Stimulated activated CD8-positive, alpha-beta memory T cell treated with anti-CD3 and anti-CD28 coated beads, Interleukin-15, amount 100 ng/mL, for 24 hours (primary cell): Measurements from ENCODE around the gene RAD9A.

Source experiments
- DNase-seq: peaks from one replicate; pipeline ENCODE4 v3.0.0-alpha.2; 2020; ENCODE audit warnings: low read depth

The RAD9A gene

DNA sequence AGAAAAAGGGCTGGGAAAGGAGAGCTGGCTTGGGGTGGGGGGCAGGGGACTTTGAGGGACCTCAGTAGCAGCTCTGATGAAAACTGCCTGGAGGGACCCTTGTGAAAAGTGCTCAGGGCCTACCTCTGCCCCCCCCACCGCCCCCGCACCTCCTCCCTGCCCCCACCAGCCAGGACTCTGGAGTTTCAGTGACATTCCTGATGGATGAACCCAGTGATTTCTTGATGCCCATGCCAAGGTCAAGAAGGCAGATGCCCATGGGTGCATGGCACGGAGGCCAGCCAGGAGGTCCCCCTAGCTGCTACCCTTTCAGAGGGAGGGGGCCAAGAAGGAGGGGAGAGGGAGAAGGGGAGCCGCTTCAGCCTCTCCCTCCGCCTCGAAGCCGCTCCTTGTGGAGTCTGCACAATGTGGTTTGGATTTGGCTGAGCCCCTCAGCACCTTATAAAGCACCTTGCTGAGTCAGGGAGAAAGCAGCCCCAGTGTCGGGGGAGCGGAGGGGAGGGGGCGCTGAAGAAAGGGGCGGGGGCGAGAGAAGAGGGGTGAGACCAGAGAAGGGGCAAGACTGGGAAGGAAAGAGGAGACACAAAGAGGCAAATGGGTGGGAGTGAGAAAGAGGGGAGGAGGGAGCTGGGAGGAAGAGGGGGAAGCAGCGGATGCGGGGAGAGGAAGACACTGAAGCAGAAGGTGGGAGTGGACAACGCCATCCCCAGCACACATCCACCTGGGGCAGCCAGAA is 16.3 kb upstream of the RAD9A start:
- DNase-seq, result no peak

DNA sequence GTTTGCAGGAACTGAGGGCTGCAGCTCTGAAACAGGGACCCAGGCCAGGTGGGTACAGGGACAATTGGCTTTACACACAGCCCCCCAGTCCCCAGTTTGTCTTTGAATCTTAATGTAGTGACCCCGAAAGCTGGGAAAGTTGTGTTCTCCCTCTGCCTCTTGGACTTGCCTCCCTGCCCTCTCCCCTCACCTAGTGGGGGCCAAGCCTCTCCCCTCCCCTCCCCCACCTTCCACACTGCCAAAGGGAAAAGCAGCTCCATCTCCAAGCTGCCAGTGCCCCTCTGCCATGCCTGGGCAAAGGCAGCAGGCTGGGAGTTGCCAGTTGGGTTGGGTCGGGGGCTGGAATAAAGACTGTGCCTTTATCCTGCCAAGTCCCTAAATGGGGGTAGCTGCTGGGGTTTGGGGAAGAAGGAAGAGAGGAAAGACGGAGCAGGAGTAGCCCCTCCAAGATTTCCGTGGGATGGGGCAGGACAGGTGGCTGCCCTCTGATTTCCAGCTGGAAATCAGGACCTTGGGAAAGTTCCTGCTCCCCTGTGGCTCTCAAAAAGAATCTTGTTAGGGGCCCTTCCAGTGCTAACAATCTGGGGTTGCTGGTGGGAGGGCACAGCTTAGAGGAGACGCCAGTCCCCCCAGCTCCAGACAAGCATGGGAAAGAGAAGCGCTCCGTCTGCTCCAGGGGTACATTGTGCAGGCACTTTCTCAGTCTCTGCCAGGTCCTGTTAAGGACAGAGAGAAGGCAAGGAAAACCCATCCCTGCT is 15.5 kb upstream of the RAD9A start:
- no peak for DNase-seq

GRCh38 chr11:67376873-67377808 is 14.6 kb upstream of the RAD9A start:
- DNase-seq, result no peak

GRCh38 chr11:67378544-67378943 is 13.2 kb upstream of the RAD9A start:
- no peak for DNase-seq

DNA sequence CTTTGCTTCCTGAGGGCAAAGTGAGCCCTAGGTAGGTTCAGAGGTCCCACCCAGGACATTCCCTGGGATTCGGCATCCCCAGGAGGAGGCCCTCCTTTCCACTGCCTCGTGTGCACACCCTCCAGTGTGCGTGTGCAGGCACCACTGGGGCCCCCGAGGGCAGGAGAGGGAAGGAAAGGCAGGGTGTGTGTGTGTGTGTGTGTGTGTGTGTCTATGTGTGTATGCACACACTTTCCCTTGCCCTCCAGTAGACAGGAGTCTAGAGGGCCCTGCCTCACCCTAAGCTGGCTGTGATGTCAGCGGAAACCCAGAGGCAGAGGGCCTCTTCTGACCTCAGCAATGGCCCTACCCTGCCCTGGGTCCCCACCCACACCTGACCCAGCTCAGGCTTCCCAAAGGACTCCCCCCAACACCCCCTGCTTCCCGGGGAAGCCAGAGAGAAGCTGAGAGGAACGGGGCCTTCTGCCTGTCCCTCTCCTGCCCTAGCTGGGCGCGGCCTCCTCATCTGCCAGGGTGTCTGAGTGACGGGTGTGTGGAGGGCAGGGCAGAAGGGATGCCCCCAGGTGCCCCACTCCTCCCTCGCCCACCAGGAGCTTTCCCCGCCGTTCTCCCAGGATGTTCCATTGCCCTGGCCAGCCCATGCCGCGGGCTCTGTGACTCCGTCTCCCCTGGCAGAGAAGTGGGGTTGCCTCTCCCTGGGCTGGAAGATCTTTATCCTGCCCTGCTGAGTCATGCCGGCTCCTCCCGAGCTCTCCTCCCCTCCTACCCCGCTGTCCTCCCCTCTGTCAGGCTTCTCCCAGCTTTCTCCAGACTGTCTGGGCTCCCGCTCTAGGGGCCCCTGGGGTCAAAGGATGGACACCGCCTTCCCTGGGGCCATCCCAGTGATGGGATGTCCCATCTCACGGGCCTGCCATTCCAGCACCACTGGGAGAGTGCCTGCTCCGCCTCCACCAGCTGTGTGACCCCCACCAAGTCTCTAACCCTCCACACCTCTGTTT is 12.4 kb upstream of the RAD9A start:
- no peak for DNase-seq

- no peak for DNase-seq
These were observed 10.4 kb upstream of the RAD9A start for GRCh38 chr11:67381244-67381972.

- peak; percentile 54 for DNase-seq
These were observed 9.3 kb upstream of the RAD9A start for GRCh38 chr11:67382276-67383136.

GRCh38 chr11:67384851-67385366 is 6.9 kb upstream of the RAD9A start:
- DNase-seq, result no peak

DNA sequence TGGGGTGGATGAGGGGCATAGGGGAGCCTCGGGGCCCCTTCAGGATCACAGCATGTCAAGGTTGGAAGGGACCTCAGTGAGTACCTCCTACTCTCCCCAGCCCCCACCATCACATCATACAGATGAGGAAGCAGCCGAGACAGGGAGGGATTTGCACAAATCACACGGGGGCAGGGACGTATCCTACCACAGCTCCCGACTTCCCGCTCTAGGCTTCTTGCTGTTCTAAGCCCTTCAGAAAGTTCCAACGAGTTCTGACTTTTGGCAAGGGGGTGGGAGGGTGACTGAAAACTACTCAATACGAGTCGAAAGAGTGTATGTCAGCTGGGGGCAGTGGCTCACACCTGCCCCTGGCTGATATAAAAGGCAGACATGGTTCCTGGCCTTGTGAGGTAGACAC is 4.7 kb upstream of the RAD9A start:
- DNase-seq, result no peak

- no peak for DNase-seq
These were observed 4.3 kb upstream of the RAD9A start for GRCh38 chr11:67387518-67387917.

DNA sequence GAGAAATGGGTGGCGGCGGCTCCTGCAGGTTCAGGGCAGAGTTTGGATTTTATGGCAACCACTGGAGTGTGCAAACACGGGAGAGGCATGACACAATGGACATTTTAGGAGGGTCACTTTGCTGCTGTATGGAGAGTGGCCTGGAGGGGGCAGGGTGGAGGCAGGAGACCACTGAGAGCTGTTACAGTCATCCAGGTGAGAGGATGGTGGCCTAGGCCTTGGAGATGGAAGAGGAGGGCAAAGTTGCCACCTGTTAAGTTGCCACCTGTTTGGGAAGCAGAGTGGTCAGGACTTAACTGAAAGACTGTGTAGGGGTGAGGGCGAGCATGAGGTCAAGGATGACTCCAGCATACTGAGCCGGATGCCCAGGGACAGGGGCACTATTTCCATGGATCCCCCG is 2.3 kb upstream of the RAD9A start:
- no peak for DNase-seq

DNA sequence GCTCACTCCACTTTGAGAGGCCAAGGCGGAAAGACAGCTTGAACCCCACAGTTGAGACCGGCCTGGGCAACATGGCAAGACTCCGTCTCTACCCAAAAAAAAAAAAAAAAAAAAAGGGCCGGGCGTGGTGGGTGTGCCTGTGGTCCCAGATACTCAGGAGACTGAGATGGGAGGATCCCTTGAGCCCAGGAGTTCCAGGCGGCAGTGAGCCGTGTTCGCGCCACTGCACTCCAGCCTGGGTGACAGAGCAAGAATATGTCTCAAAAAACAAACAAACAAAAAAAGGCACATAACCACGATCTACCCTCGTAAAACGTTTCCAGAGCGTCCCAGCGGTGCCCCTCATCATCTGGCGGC is 861 bp upstream of the RAD9A start:
- no peak for DNase-seq

- DNase-seq, result no peak
These were observed 463 bp downstream of the RAD9A start for GRCh38 chr11:67392183-67392715.

GRCh38 chr11:67393437-67393836 is 1.7 kb downstream of the RAD9A start:
- DNase-seq, result no peak

- DNase-seq, result no peak
These were observed 2.2 kb downstream of the RAD9A start for GRCh38 chr11:67393990-67394389.

DNA sequence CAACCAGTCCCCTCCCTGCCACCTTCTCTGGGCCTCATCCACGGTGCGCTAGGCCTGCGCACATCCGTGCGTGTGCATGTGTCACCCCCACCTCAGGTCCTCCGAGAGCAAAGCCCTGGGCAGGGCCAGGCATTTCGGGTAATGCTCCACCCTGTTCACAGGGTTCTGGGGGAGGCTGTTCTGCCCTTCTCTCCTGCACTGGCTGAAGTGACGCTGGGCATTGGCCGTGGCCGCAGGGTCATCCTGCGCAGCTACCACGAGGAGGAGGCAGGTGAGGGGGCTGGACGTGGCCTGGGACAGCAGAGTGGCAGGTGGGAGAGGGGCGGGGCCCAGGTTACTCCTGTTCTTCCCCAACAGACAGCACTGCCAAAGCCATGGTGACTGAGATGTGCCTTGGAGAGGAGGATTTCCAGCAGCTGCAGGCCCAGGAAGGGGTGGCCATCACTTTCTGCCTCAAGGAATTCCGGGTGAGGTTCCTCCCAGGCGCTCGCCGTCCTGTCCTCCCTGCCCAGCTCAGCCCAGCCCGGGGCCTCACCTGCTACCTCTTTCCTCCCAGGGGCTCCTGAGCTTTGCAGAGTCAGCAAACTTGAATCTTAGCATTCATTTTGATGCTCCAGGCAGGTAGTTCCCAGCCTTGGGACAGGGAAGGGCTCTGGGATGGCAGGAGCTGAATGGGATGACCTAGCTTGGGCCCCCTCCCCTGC is 3.9 kb downstream of the RAD9A start:
- no peak for DNase-seq

DNA sequence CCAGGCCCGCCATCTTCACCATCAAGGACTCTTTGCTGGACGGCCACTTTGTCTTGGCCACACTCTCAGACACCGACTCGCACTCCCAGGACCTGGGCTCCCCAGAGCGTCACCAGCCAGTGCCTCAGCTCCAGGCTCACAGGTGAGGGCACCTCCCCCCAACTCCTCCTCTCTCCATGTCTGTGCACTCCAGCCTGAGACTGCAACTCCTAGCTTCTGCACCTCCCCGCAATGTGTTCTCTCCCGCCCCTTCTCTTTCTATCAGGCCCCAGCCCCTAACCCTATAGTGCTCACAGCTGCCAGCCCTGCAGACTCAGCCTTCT is 4.4 kb downstream of the RAD9A start:
- no peak for DNase-seq

DNA sequence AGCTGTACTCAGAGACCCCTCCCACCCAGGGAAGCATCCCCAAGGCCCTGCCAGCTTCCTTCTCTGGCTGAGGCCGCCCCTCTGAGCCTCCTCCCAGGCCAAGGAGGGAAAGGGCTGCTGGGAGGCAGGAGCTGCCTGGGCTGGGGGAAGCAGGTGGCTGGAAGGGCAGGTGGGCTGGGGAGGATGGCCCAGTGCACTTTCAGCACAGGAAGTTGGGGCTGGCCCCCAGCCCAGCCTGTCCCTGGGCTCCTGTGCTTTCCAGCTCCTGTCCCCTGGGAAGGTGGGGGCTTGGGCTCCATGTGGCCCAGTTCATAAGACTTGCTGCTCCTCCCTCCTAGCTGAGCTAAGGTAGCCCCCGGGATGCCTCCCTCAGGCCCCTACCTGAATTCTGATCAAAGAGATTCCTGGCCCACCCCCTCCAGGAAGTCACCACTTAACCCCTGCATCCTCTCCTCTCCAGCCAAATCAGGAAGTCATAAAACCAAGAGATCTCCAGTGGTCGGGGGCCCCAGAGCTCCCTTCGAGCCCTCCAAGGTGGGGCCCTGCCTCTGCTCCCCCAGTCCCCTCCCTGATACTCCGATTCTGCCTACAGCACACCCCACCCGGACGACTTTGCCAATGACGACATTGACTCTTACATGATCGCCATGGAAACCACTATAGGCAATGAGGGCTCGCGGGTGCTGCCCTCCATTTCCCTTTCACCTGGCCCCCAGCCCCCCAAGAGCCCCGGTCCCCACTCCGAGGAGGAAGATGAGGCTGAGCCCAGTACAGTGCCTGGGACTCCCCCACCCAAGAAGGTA is 5.0 kb downstream of the RAD9A start:
- DNase-seq, result no peak
